Measurements from ENCODE around the gene NIM1K. TPM values are rescaled to one million over a fixed set of nuclear protein-coding genes. Genes with fewer than 3 reads are reported as not detected.
A peak's percentile ranks its signal among the peaks of the same experiment; 100 is the strongest.
"Not testable (repeated sequence)": the region's sequence is repeated elsewhere in the genome, so short reads cannot be mapped to it uniquely, and the experiment has no call there.

Gene NIM1K
- total RNA-seq, 1 experiment from 2014 or later, result 0.04 TPM

GRCh38 chr5:43168175-43168574 lies 23.9 kb upstream of the NIM1K start:
- no peak for DNase-seq
- H3K4me1 ChIP-seq, result no peaks in the 10 kb centered on the region
- no peak overlapping the region for H3K27ac ChIP-seq
- H3K27me3 ChIP-seq, result no peaks in the 10 kb centered on the region
- H3K9me3 ChIP-seq (replicated peaks), result no peaks in the 10 kb centered on the region
- peaks cover 67% of the 10 kb centered on the region for H3K36me3 ChIP-seq
- H3K4me3 ChIP-seq, result no peak overlapping the region

GRCh38 chr5:43171451-43171850 lies 20.6 kb upstream of the NIM1K start:
- Histone ChIP-seq H3K9me3 (replicated peaks) (no peaks in the 10 kb centered on the region), H3K4me1 (no peaks in the 10 kb centered on the region), H3K36me3 (peaks cover 74% of the 10 kb centered on the region), H3K27me3 (no peaks in the 10 kb centered on the region), H3K27ac (no peak overlapping the region), H3K4me3 (no peak overlapping the region)
- DNase-seq, result no peak

GRCh38 chr5:43171926-43172325 lies 20.1 kb upstream of the NIM1K start:
- DNase-seq, result no peak
- Histone ChIP-seq H3K36me3 (peaks cover 77% of the 10 kb centered on the region), H3K27me3 (no peaks in the 10 kb centered on the region), H3K4me3 (no peak overlapping the region), H3K27ac (no peak overlapping the region), H3K4me1 (no peaks in the 10 kb centered on the region), H3K9me3 (replicated peaks) (no peaks in the 10 kb centered on the region)

- Histone ChIP-seq H3K27me3 (no peaks in the 10 kb centered on the region), H3K4me1 (no peaks in the 10 kb centered on the region), H3K36me3 (peaks cover 79% of the 10 kb centered on the region), H3K9me3 (replicated peaks) (no peaks in the 10 kb centered on the region), H3K4me3 (no peak overlapping the region), H3K27ac (no peak overlapping the region)
- DNase-seq, result no peak
Observed at GRCh38 chr5:43172779-43173178, 19.2 kb upstream of the NIM1K start.

- Histone ChIP-seq H3K4me1 (no peaks in the 10 kb centered on the region), H3K4me3 (no peak overlapping the region), H3K9me3 (replicated peaks) (no peaks in the 10 kb centered on the region), H3K27ac (no peak overlapping the region), H3K27me3 (no peaks in the 10 kb centered on the region), H3K36me3 (peaks cover 70% of the 10 kb centered on the region)
- no peak for DNase-seq
Observed at GRCh38 chr5:43174586-43174985, 17.4 kb upstream of the NIM1K start.

GRCh38 chr5:43179836-43180235 lies 12.2 kb upstream of the NIM1K start:
- DNase-seq, result no peak
- Histone ChIP-seq H3K36me3 (peaks cover 34% of the 10 kb centered on the region), H3K4me1 (0 out of 2 replicates have a peak, but pooled peaks cover 3% of the 10 kb centered on the region), H3K27me3 (no peaks in the 10 kb centered on the region), H3K9me3 (replicated peaks) (no peaks in the 10 kb centered on the region), H3K4me3 (no peak overlapping the region), H3K27ac (no peak overlapping the region)

GRCh38 chr5:43182421-43182820 lies 9.6 kb upstream of the NIM1K start:
- no peak overlapping the region for H3K27ac ChIP-seq
- no peak for DNase-seq
- no peaks in the 10 kb centered on the region for H3K9me3 ChIP-seq (replicated peaks)
- 0 out of 2 replicates have a peak, but pooled peaks cover 3% of the 10 kb centered on the region for H3K4me1 ChIP-seq
- no peak overlapping the region for H3K4me3 ChIP-seq
- peaks cover 10% of the 10 kb centered on the region for H3K36me3 ChIP-seq
- no peaks in the 10 kb centered on the region for H3K27me3 ChIP-seq

GRCh38 chr5:43183101-43183500 lies 8.9 kb upstream of the NIM1K start:
- not testable (repeated sequence) for H3K9me3 ChIP-seq (replicated peaks); H3K27ac ChIP-seq; DNase-seq; H3K27me3 ChIP-seq; H3K36me3 ChIP-seq; H3K4me3 ChIP-seq; H3K4me1 ChIP-seq

GRCh38 chr5:43190755-43191603 lies 1.0 kb upstream of the NIM1K start:
- Histone ChIP-seq H3K4me3 (no peak overlapping the region), H3K4me1 (peaks cover 8% of the 10 kb centered on the region), H3K36me3 (no peaks in the 10 kb centered on the region), H3K9me3 (replicated peaks) (no peaks in the 10 kb centered on the region), H3K27me3 (peaks cover 4% of the 10 kb centered on the region; the same call in 1 of the 2 replicates), H3K27ac (no peak overlapping the region)
- peak in 1 of 2 experiments; percentile 44 for DNase-seq

- H3K36me3 ChIP-seq, result no peaks in the 10 kb centered on the region
- peak overlapping the region; percentile 59 for H3K4me3 ChIP-seq
- H3K9me3 ChIP-seq (replicated peaks), result no peaks in the 10 kb centered on the region
- peaks cover 4% of the 10 kb centered on the region; the same call in 1 of the 2 replicates for H3K27me3 ChIP-seq
- no peak overlapping the region for H3K27ac ChIP-seq
- peak in 1 of 2 experiments; percentile 20 for DNase-seq
- H3K4me1 ChIP-seq, result peaks cover 8% of the 10 kb centered on the region
Observed at GRCh38 chr5:43192558-43193180, 644 bp downstream of the NIM1K start.

- Histone ChIP-seq H3K4me1 (peaks cover 8% of the 10 kb centered on the region), H3K36me3 (no peaks in the 10 kb centered on the region), H3K9me3 (replicated peaks) (no peaks in the 10 kb centered on the region), H3K4me3 (peak overlapping the region; percentile 59), H3K27me3 (peaks cover 4% of the 10 kb centered on the region; the same call in 1 of the 2 replicates), H3K27ac (no peak overlapping the region)
- DNase-seq, result peak in 1 of 2 experiments; percentile 50
Observed at GRCh38 chr5:43193181-43193893, 1.3 kb downstream of the NIM1K start.

- no peaks in the 10 kb centered on the region for H3K9me3 ChIP-seq (replicated peaks)
- no peaks in the 10 kb centered on the region for H3K36me3 ChIP-seq
- peaks cover 4% of the 10 kb centered on the region; the same call in 1 of the 2 replicates for H3K27me3 ChIP-seq
- peak overlapping the region; percentile 59 for H3K4me3 ChIP-seq
- no peak overlapping the region for H3K27ac ChIP-seq
- peaks cover 8% of the 10 kb centered on the region for H3K4me1 ChIP-seq
- DNase-seq, result no peak
Observed at GRCh38 chr5:43193894-43194265, 1.9 kb downstream of the NIM1K start.

GRCh38 chr5:43195670-43196265 lies 3.7 kb downstream of the NIM1K start:
- no peak for DNase-seq
- no peak overlapping the region for H3K4me3 ChIP-seq
- no peak overlapping the region for H3K27ac ChIP-seq
- H3K9me3 ChIP-seq (replicated peaks), result no peaks in the 10 kb centered on the region
- peaks cover 12% of the 10 kb centered on the region for H3K4me1 ChIP-seq
- no peaks in the 10 kb centered on the region for H3K36me3 ChIP-seq
- H3K27me3 ChIP-seq, result peaks cover 4% of the 10 kb centered on the region; the same call in 1 of the 2 replicates

- Histone ChIP-seq H3K27ac (no peak overlapping the region), H3K36me3 (no peaks in the 10 kb centered on the region), H3K9me3 (replicated peaks) (no peaks in the 10 kb centered on the region), H3K27me3 (peaks cover 4% of the 10 kb centered on the region; the same call in 1 of the 2 replicates), H3K4me3 (no peak overlapping the region), H3K4me1 (peaks cover 9% of the 10 kb centered on the region)
- DNase-seq, result no peak
Observed at GRCh38 chr5:43197535-43197934, 5.5 kb downstream of the NIM1K start.
